Brain microvascular endothelial cell (primary cell): Measurements from ENCODE around the gene WDR6.

Experiments used
- DNase-seq: peaks from one replicate; pipeline ENCODE4 v3.0.0-alpha.2; 2020
- H3K27ac ChIP-seq: fragments of 250-450 bp; sonication (Bioruptor Pico); 2 replicates; pipeline ENCODE4 v1.5.1; 2020; ENCODE audit warnings: mild to moderate bottlenecking, moderate library complexity
- H3K27me3 ChIP-seq: fragments of 250-450 bp; sonication (Bioruptor Pico); replicated peaks from 2 replicates; pipeline ENCODE4 v1.5.1; 2020; ENCODE audit warnings: mild to moderate bottlenecking
- H3K36me3 ChIP-seq: fragments of 250-450 bp; sonication (Bioruptor Pico); replicated peaks from 2 replicates; pipeline ENCODE4 v1.5.1; 2020; ENCODE audit warnings: mild to moderate bottlenecking
- H3K4me3 ChIP-seq: 2 replicates; pipeline ENCODE4 v1.5.1; 2011; ENCODE audit warnings: low read depth, mild to moderate bottlenecking, control low read depth, low read length, moderate library complexity
- CTCF ChIP-seq: IDR thresholded peaks from 2 replicates; pipeline ENCODE4 v1.5.1; 2011; ENCODE audit warnings: low read depth, mild to moderate bottlenecking, moderate library complexity, low read length, control low read depth, inconsistent platforms; ENCODE audit errors: missing control alignments
- in situ Hi-C: cut with HindIII; loops from 2 replicates; pipeline ENCODE4 v1.10.0; 2017; ENCODE audit warnings: low sequenced_read_pairs, low pct_ligation_motif_present

Gene WDR6

GRCh38 chr3:48966367-48966766 lies 40.8 kb upstream of the WDR6 start:
- no peak for DNase-seq
- H3K27me3 ChIP-seq = no peaks in the 10 kb centered on the region
- TF ChIP-seq CTCF = no peak
- H3K4me3 ChIP-seq = no peak overlapping the region
- no peak overlapping the region for H3K27ac ChIP-seq
- in situ Hi-C loops = no loop called here
- H3K36me3 ChIP-seq = peaks cover 46% of the 10 kb centered on the region

- Histone ChIP-seq H3K27ac (no peak overlapping the region), H3K36me3 (peaks cover 51% of the 10 kb centered on the region)
Measured at GRCh38 chr3:48966876-48967361, 40.3 kb upstream of the WDR6 start.

GRCh38 chr3:48970586-48970985 lies 36.6 kb upstream of the WDR6 start:
- Histone ChIP-seq H3K4me3 (no peak overlapping the region), H3K36me3 (peaks cover 79% of the 10 kb centered on the region), H3K27me3 (no peaks in the 10 kb centered on the region), H3K27ac (no peak overlapping the region)
- no peak for DNase-seq
- no peak for TF ChIP-seq CTCF
- in situ Hi-C loops = no loop called here

More at GRCh38 chr3:48966876-48967361, 40.3 kb upstream of the WDR6 start:
- no peak overlapping the region for H3K4me3 ChIP-seq
- no peaks in the 10 kb centered on the region for H3K27me3 ChIP-seq
- in situ Hi-C loops = no loop called here
- TF ChIP-seq CTCF = no peak
- DNase-seq = no peak

- Histone ChIP-seq H3K4me3 (no peak overlapping the region), H3K36me3 (peaks cover 79% of the 10 kb centered on the region), H3K27ac (no peak overlapping the region), H3K27me3 (no peaks in the 10 kb centered on the region)
- in situ Hi-C loops = no loop called here
- TF ChIP-seq CTCF = no peak
- no peak for DNase-seq
Measured at GRCh38 chr3:48974076-48974864, 32.9 kb upstream of the WDR6 start.

GRCh38 chr3:48979451-48979850 lies 27.7 kb upstream of the WDR6 start:
- peaks cover 68% of the 10 kb centered on the region for H3K36me3 ChIP-seq
- no peaks in the 10 kb centered on the region for H3K27me3 ChIP-seq
- in situ Hi-C loops = no loop called here
- H3K27ac ChIP-seq = no peak overlapping the region
- DNase-seq = no peak
- TF ChIP-seq CTCF = no peak
- no peak overlapping the region for H3K4me3 ChIP-seq

GRCh38 chr3:48980295-48980694 lies 26.9 kb upstream of the WDR6 start:
- in situ Hi-C loops = no loop called here
- H3K36me3 ChIP-seq = peaks cover 63% of the 10 kb centered on the region
- no peaks in the 10 kb centered on the region for H3K27me3 ChIP-seq
- no peak for TF ChIP-seq CTCF
- DNase-seq = no peak
- no peak overlapping the region for H3K27ac ChIP-seq
- no peak overlapping the region for H3K4me3 ChIP-seq
